OCI-LY3 (cell line): Measurements from ENCODE around the gene ZFYVE21.

ENCODE experiments used
- EZH2phosphoT487 ChIP-seq: fragments of 200-600 bp; shearing (Covaris generic); IDR thresholded peaks from 2 replicates; pipeline ENCODE4 v1.6.1; 2018; ENCODE audit warnings: antibody characterized with exemption, mixed run types, low read depth
- TF ChIP-seq, protein P1 (sequence below): fragments of 200-600, 300-600 bp; sonication (generic); IDR thresholded peaks from 2 replicates; pipeline ENCODE4 v1.5.1; 2014; ENCODE audit warnings: antibody characterized with exemption, low read length, low read depth

DNA sequence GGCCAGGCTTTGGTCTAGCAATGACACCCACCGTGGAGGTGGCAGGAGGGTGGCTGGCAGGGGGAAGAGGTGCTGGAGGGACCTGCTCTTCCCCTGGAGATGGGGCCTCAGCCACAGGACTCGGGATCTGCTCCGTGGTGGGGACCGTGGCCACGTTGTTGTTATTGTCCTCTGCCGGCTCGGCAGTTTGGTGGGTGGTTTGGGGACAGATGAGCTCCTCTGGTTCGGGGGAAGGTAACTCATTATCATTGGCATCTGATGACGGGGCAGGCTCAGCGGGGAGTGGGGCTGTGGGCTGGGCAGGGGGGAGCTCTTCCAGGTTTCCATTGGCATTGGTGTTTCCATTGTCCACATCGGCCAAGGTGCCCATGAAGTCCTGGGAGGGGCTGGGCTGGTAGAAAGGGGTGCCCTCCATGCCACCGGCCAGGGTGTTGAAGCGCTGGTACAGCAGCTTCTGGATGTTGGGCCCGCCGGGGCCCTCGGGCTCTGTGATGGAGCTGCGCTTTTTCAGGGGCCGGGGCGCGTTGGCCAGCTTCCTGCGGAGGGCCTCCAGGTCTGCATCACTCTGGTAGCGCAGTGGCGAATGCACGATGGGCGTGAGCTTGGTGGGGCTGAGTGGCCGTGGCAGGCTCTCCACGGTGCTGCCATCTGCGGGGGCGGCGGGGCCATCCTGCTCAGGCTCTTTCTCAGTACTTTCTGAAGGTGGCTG lies 24.3 kb downstream of the ZFYVE21 start:
- TF ChIP-seq, protein P1, sequence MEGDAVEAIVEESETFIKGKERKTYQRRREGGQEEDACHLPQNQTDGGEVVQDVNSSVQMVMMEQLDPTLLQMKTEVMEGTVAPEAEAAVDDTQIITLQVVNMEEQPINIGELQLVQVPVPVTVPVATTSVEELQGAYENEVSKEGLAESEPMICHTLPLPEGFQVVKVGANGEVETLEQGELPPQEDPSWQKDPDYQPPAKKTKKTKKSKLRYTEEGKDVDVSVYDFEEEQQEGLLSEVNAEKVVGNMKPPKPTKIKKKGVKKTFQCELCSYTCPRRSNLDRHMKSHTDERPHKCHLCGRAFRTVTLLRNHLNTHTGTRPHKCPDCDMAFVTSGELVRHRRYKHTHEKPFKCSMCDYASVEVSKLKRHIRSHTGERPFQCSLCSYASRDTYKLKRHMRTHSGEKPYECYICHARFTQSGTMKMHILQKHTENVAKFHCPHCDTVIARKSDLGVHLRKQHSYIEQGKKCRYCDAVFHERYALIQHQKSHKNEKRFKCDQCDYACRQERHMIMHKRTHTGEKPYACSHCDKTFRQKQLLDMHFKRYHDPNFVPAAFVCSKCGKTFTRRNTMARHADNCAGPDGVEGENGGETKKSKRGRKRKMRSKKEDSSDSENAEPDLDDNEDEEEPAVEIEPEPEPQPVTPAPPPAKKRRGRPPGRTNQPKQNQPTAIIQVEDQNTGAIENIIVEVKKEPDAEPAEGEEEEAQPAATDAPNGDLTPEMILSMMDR = no peak
- TF ChIP-seq EZH2phosphoT487 = no peak
